Inflammatory macrophage treated with lipopolysaccharide for 1 hour (primary cell): ENCODE measurements around the gene RAPGEF5.

Source experiments
- DNase-seq, 2 donors: peaks; one replicate each; pipeline ENCODE4 v3.0.0-alpha.2; 2020 to 2022

The RAPGEF5 gene

DNA sequence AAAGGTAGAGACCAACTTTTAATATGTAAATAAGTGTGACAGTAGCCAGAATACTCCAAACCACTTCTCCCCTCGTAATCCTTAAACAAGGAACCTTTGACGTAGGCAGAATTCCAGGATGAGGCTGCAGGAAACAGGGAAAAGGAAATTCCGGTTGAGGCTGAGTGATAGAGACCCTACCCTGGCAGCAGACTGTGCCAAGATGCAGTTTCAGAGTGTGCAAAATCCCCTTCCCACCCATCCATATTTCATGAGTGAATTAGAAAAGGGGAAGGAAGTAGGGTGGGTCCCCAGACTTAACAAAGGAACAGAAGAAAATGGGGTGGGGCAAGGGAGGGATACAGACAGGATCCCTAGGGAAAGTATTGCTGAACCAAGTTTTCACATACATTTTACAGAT, 143.0 kb downstream of the RAPGEF5 start:
- DNase-seq: no peak

DNA sequence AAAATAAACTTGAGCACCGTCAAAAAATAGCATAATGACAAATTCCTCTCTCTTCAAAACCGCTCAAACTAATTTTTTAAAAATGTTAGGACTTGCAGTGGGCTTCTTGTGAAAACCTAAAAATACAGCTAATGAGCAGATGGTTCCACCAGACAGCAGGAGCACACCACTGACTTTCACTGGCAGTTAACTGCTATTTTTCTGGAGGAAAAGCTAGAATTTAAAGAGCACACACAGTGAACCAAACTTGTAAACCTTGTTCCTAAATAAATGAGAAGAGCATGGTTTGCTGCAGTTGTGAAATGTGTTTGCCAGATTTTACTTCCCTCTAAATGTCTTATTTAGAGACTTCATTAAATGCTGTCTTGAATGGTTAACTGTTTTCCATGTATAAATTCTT, 143.9 kb downstream of the RAPGEF5 start:
- no peak for DNase-seq

DNA sequence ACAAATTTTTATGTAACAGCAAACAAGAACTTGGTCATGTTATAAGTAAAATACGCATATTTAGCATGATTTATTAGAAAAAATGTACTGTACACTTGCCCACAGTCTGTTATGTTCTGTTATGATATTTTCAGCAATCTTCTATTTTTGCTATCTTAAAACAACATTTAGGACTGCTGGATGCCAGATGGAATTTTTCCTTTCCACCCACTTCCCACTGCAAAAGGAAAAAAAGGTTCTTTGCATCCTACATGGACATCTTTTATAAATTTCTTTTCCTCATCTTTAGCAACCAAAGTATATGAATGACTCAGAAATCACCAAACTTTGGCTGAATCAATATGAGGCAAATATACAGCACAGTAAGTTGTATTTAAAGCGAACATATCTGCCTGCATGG, 146.0 kb downstream of the RAPGEF5 start:
- DNase-seq: no peak

DNA sequence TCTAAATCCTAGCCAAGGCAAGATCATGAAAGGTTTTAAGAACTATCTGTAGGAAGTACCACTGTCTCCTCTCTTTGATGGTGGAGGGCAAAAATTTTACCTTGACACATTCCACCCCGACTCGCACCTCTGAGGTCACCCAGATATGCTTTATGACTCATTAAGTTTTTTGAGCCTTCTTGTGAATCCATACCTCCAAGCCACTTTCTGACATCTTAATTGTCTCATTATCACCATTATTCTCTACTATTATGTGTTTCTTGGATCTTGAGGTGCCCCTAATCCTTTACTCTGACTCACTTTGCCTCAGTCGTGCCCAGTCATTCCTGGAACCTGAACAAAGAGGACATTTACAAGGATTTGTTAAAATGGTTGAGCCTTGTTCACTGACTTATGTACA, 146.6 kb downstream of the RAPGEF5 start:
- DNase-seq: no peak

DNA sequence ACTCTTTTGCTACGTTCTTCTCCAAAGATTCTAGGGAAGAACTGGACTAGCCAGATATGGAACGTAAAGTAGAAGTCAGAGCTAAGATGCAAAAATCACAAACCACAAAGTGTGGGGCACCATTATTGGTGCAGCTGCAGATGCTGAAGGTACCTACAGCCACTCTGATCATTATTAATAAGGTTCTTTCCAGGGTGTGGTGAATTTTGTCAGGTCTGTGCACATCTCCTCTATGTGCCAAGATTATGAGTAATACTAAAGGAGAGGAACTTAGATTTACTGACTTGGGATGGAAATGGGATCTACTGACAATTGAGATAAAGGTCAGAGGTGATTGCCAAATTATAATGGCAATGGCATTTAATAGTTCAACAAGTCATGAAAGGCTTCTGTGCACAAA, 148.2 kb downstream of the RAPGEF5 start:
- DNase-seq: peak in 1 of 2 donors; percentile 9

DNA sequence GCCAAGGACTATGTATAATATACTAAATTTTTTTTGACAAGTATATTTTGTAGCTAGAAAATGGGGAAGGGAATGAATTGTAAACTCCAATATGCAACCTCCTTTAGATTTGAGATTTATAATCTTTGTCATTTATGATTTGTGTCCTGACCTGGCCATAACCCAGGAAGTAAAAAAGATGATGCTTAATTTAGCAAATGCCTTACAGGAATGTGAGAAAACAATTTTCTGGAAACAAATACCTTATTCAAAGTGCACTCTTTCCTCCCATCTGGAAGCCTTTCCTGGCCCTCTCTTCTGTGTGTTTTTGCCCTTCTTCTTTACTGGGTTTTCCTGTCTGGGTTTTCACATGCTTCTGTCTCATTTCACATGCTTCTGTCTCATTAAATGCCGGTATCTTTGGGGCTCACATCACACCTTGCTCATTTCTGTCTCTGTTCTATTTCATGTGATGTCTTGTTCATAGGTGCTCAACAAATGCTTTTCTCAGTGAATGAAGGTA, 149.2 kb downstream of the RAPGEF5 start:
- no peak for DNase-seq

DNA sequence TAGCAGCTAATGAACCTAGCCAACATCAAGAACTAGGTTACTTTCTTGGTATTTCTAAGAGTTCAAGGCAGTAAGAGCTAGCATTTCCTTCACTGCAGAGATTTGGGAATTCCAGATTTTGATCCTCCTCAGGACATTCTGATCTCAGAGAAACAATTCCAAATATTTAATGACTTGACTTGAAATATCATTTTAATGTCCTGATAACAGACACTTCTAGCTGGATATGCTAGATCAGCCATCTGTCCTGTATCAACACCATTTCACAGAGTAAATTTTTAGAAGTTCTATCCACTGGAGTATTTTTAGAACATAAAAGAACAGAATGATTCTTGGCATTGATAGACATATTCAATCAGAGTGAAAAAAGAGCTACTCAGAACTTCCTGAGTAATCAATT, 151.3 kb downstream of the RAPGEF5 start:
- DNase-seq: no peak

DNA sequence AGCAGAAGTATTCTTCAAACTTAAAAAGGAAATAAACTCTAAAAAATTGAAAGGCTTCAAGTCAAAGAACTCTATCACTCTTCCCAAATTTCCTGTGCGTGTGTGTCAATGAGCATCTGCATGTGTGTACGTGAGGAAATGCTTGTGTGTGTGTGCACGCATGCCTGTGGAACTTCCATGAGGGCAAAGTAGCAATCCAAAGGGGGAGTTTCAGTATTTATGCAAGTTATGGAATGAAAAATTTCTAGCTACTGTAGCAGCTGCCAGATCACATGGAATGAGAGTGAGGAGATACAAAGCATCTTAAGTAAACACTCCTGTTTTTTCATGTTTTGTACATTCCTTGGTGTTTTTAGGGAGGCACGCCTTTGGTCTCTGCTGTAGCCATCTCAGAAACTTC, 152.6 kb downstream of the RAPGEF5 start:
- no peak for DNase-seq

DNA sequence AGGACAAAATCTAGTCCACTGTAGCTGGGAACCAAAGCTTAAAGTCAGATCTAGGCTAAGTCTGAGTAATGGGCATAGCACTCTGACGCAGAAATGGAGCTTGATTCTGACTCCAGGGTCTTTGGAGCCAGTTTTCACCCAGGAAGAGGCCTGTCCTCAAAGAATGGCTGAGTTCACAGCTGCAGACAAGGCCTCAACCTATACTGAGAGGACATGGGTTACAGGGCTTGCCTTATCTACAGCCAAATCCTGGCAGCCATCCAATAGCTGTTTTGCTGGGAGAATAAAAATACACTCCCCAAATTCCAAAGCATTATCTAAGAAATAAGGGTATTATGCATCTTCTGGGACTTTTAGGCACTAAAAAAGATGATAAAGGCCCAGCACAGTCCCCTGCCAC, 154.8 kb downstream of the RAPGEF5 start:
- DNase-seq: no peak

DNA sequence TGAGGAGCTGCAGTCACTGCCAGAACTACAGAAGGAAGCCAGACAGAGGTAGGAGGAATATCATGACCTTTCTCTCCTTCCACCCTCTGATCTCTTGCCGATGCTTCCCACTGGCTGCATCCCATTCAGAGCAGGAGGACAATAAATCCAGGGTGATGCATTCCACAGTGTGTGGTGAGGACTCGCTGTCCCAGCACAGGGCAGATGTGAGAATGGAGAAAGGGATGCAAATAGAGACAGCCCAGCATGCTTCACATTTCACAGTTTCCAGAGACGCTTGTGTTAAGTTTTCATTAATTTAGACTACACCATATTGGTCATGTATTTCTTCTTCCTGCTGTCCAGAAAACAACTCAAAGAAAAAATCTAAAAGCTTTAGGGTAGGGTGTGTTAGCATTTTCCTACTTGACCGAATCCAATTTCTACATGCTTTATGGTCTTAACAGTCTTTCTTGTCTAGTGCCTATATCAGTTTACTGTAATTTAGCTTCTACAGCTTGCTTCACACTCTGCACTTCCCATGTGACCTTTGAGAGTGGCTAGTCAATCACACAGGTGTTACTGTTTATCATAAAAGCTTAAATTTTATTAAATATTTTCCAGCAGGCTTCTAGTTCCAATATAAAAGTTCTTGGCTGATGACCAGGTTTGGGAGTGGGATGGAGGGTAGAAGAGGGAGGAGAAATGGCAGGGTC, 155.6 kb downstream of the RAPGEF5 start:
- no peak for DNase-seq

DNA sequence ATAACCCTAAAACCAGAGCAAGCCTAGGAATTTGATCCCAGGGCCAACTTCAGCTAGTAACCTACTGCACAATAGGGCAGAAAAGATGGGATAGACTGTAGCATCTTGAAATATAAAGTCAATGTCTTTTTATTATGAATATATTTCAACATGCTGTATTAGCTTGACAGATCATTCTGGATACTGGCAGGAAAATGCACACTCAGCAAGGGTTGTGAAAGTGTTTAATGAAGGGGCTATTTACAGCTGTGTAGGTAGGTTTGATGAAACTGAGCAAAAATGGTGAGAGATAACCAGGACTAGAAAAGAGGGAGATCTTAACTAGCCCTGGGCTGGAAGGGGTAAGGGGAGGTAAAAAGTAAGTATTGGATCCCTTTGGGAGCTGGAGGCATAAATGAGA, 156.2 kb downstream of the RAPGEF5 start:
- DNase-seq: no peak

DNA sequence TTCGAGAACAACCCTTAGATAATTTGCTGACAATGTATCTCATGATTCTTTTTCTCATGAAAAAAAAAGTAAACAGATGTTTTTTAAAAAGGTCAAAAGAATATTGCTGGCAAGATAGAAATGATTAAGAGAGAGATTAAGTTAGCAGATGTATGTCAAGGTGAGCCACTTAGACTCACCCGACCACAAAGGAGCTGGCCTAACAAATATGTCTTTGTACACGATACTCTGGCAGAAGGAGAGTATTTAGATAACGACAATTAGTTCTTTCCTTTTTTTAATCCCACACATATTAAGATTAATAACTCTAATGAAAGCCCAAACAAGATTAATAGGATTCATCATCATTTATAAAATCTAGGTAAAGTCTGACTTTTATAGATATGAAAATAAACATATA, 156.7 kb downstream of the RAPGEF5 start:
- DNase-seq: no peak

DNA sequence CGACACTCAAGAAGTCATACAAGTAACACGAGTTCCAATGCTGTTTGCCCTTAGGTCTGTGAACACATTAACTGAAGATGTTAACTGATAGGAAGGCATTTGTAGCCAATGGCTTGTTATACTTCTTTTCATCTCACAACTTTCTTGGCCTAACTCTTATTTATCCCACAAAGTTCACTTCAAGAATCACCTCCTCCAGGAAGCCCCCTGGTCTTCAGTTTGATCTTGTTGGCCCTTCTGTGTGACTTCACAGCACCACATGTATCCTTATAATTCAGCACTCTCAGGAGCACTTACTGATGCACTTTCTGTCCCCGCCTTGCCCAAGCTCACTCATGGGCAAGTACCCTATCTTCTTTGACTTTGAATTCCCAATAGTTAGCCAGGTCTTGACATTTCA, 159.6 kb downstream of the RAPGEF5 start:
- DNase-seq: no peak

DNA sequence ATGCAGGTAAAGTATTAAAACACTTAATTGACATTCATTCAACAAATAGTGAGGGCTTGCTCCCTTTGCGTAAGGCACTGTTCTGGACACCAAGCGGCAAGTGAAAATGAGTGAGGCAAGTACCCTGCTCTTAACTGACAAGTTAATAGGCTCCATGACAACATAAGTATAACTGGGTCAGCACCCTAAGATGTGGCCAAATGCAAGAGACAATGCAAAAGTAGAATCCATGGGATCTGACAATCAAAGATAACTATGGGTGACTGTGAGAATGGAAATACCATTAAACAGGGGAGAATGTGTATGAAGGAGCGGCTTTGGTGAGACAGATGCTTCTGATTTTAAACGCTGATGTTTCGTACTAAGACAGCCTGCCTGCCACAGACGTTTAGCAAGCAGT, 160.5 kb downstream of the RAPGEF5 start:
- no peak for DNase-seq

DNA sequence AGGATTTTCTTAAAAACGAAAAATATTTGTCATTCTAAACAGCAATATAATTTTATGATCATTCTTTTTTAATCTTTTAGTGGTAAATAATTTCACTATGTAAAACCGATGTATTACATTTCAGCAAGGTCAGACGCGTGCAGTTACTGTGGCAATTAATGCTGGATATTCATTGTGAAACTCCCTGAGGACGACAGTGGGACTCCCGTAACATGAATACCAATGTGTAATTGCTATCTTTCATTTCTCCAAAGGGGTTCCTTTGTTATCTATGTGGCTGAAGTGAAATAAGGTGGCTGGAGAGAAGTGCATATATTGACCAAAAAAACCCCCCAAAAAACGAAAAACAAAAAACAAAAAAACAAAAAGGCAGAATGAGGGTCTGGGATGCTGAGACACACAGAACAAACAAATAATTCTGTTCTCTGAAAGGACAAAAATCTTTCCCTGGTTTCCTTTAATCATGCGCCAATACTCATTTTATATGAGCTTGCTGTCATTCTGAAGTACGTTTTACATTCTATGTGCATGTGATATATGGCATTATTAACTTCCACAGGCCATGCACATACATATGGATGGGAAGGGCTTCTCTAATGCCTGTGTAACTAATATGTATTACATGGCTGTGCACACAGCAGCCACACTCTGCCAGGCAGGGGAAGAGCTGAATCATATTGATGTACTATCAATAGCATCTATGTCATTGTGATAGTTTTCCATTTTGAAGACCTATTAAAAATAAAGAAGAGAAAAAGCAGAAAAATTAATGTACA, 161.4 kb downstream of the RAPGEF5 start:
- DNase-seq: no peak

DNA sequence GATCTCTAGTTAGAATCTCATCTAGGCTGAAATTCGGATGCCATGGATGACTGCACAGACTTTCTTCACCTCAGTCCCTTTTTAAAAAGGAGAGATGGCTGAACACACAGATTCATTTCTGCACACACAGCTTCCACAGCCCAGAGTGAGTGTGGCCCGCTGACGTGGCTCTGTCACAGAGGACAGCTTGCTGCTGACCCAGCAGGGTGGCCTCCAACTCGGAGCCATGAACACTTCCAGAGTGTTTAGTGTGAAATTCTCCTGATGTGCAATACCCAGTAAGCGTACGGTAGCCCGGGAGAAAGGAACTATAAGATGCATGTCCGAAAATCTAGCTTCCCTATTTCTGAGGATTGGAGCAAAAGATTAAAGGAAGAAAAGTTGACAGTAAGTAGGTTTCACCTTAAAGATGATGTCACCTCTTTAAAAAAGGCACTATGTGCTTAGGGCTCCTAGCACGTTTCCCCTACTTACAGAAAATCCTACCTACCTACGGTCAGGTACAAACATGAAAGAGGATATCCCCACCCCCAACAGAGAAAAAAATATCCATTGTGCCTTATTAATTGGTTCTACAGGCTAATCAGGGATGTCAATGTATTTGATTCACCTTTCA, 162.2 kb downstream of the RAPGEF5 start:
- no peak for DNase-seq

DNA sequence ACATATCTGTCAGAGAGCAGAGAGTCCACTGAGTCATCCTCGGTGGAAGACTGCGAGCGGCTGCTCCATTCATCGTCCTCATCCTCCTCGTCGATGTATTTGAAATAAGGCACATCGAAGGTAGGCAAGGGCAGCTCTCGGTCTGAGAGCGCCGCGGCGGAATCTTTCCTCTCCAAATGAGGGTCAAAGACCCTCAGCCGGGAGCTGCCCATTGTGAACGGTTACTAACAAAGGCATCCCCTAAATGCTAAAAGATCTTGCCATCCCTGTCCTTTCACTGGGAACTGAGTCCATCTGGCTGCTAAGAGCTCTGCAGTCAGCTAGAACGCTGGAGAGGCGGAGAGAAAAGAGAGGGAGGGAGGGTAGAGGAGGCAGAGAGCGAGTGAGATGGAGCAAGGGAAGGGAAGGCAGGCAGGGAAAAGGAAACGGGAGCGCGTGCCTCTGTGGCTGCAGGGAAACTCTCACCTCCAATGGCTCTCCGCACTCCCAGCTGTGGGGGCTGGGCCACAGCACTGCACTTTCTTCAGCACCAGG, 163.4 kb downstream of the RAPGEF5 start:
- no peak for DNase-seq

DNA sequence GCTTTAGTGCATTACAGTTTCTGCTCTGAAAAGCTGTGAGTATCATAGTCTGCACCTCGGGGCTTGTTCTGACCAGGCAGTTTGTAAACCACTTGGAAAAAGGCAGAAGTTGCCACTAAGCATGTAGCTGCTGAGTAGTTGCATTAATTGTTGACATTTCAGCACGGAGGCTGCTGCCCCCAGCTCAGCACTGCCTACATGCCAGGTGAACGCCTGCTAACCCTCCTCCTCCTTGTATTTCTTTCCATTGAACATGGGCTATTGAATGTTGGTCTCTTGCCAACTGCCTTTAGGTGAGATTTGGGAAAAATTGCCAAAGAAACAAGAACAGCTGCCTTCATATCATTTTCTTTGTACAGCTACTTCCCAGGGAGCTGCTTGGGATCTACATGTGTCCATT, 164.2 kb downstream of the RAPGEF5 start:
- DNase-seq: no peak

DNA sequence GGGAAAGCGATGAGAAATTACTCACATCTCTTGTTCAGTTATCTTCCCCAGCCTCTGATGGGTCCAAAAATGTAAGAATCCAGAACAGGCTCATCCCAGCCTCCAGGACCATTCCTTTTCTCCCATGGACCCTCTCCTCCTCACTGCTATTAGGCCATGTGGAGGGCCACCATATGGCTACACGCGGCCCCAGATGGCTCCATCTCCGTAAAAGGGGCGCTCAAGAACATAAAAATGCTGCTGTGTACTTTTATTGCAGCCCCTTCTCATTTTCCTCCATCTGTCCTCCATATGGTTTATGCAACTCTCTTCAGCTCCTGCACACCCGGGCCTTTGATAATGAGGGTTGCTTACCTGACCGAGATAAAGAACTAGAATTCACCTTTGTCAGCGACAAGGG, 166.2 kb downstream of the RAPGEF5 start:
- DNase-seq: no peak

DNA sequence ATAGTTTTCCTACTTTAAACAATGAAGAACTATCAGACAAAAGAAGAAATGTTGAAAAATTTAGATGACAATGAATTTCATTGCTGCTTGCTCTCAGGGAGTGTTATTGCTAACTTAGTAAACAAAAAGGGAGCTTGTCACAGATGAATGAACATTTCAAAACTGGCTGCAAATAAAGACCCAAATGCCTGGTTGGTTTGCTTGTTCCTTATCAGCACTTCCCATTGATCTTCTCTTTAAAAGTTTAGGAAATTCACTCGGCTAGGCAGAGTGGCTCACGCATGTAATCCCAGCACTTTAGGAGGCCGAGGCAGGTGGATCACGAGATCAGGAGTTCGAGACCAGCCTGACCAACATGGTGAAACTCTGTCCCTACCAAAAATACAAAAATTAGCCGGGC, 167.2 kb downstream of the RAPGEF5 start:
- DNase-seq: no peak

DNA sequence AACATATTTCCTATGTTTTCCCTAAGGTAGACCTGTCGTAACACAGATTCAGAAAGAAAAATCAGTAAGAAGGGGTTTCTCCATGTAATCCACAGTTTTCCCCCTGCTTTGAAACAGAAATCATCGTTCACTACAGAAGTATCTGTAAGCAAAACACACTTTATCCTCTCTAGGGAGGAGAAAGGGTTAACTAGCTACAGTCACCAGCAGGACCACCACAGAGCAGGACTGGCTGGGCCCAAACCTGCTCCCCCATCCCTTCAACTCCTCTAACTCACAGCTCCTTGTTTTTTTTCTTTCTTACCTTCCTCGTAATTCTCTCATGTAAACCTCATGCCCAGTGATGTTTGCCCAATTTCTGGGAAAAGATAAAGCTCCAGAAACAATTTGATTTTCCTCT, 167.7 kb downstream of the RAPGEF5 start:
- DNase-seq: no peak

DNA sequence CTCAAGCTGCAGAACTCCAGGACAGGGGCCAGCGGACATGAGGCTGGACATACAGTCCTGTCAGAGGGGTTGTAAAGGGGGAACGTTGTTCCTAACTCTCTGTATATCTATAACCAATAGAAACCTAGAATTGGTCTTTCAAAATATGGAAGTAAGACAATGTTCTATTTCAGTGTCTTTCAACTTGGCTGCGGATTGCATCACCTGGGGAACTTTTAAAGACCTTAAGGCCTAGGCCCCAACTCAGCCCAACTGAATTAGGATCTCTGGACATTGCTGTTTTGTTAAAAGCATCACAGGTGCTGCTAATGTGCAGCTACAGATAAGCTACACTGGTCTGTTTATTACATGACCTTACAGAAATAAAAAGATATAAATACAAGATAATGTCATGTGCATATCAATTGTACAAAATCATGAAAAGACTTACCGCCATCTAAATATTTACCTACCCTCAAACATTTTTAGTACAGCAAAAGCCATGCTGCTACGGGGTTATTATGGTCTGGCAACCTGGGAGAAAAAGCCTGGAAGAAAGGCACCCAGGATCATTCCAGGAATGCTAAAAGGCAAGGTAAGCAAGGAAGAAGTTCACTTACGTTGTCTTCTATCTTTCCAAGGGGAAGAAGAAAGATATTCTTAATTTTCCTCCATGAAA, 169.1 kb downstream of the RAPGEF5 start:
- no peak for DNase-seq

DNA sequence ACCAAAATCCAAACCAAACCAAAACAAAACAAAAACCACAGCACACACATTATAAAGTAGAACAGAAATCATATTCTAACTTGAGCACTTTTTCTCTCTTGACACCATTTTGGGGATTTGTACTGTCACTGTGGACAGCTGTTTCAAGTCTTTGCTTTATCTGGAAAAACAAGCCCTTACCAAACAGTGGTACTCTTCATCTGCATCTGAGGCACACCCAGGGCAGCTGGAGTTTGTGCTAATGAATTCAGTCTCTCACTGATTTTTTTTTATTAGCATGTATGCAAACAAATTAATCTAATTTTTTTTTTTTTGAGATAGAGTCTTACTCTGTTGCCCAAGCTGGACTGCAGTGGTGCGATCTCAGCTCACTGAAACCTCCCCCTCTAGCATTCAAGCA, 171.4 kb downstream of the RAPGEF5 start:
- no peak for DNase-seq
